Spleen (tissue), 7 donors: ENCODE data around the gene ATP11B.

Source experiments
- POLR2A ChIP-seq, 3 donors: fragments of 450-650 bp; IDR thresholded peaks; one replicate each; pipeline ENCODE4 v1.5.1; 2017; ENCODE audit warnings: antibody characterized with exemption in 3 of 3, mild to moderate bottlenecking in 1 of 3
- TF ChIP-seq, protein P1 (sequence below), 11 experiments: fragments of 200-600 bp in 7 of 11; fragments of 450-650 bp in 4 of 11; sonication (generic) in 4 of 11; IDR thresholded peaks in 8 of 11; conservative IDR thresholded peaks in 3 of 11; 1 replicate in 7 of 11; 2 replicates in 4 of 11; pipeline versions ENCODE4 v1.4.0 to v1.8.0; 2016 to 2021; ENCODE audit warnings: antibody characterized with exemption in 11 of 11, inconsistent platforms in 4 of 11, mild to moderate bottlenecking in 1 of 11
- donor health status: DM: no; HTN: no; CAD: no; lungs with moderate emphysema.
- donor health status: DM: no; HTN: no; CAD: no.
- donor health status: DM: no; HTN: no; CAD: no.

DNA sequence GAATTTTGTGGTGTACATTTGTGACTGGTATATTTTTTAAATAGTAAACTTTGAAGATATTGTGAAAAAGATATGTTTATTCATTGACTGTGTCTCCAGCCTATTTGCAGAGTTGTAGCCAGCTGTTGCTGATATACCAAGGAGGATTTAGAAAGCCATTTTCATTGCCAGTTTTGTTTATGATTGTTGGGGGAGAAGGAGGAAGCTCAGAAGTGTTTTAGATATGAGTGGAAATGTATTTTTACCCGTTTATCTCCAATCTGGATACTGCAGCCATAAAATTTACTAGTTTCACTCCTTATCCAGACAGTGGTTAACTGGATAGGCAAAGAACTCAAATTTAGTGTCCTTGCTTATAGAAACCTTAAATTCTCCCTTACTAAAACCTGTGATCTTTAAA, 18.8 kb downstream of the ATP11B start:
- TF ChIP-seq, protein P1, sequence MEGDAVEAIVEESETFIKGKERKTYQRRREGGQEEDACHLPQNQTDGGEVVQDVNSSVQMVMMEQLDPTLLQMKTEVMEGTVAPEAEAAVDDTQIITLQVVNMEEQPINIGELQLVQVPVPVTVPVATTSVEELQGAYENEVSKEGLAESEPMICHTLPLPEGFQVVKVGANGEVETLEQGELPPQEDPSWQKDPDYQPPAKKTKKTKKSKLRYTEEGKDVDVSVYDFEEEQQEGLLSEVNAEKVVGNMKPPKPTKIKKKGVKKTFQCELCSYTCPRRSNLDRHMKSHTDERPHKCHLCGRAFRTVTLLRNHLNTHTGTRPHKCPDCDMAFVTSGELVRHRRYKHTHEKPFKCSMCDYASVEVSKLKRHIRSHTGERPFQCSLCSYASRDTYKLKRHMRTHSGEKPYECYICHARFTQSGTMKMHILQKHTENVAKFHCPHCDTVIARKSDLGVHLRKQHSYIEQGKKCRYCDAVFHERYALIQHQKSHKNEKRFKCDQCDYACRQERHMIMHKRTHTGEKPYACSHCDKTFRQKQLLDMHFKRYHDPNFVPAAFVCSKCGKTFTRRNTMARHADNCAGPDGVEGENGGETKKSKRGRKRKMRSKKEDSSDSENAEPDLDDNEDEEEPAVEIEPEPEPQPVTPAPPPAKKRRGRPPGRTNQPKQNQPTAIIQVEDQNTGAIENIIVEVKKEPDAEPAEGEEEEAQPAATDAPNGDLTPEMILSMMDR (IDR thresholded peaks at IDR 0.05 in 8 of 11, conservative IDR thresholded peaks at IDR 0.05 in 3 of 11), result no peak
- no peak for TF ChIP-seq POLR2A (IDR thresholded peaks at IDR 0.05)
